ENCODE measurements around the gene DNAJB1. TPM values are rescaled to one million over a fixed set of nuclear protein-coding genes. Genes with fewer than 3 reads are reported as not detected.
A peak's percentile ranks its signal among the peaks of the same experiment; 100 is the strongest.

The DNAJB1 gene
- total and polyA plus RNA-seq, 2 of the 13 experiments (the other 11 are each of a cell fraction or from before 2014, with no cell fraction given): 87.5 to 97.3 TPM

- TF ChIP-seq USF2 (IDR thresholded peaks at IDR 0.05; ENCODE audit: low read depth, low read length) (no peak), USF2 (CRISPR knock-in tag; IDR thresholded peaks at IDR 0.05; ENCODE audit: borderline replicate concordance) (no peak), GATAD1 (CRISPR knock-in tag; IDR thresholded peaks at IDR 0.05) (no peak), NFAT5 (CRISPR knock-in tag; IDR thresholded peaks at IDR 0.05) (no peak), MTF1 (CRISPR knock-in tag; IDR thresholded peaks at IDR 0.05) (no peak), SETDB1 (CRISPR knock-in tag; IDR thresholded peaks at IDR 0.05; ENCODE audit: borderline replicate concordance) (no peak), ZNF496 (CRISPR knock-in tag; IDR thresholded peaks at IDR 0.05; ENCODE audit: insufficient replicate concordance) (no peak), NR1H2 (CRISPR knock-in tag; IDR thresholded peaks at IDR 0.05; ENCODE audit: borderline replicate concordance, low read depth) (no peak), JUNB (CRISPR knock-in tag; IDR thresholded peaks at IDR 0.05; ENCODE audit: borderline replicate concordance) (no peak), ZFYVE20 (CRISPR knock-in tag; IDR thresholded peaks at IDR 0.05; ENCODE audit: borderline replicate concordance, low read depth) (no peak), TBX3 (IDR thresholded peaks at IDR 0.05; ENCODE audit: borderline replicate concordance) (no peak), SNAPC2 (CRISPR knock-in tag; IDR thresholded peaks at IDR 0.05) (no peak), MXI1 (IDR thresholded peaks at IDR 0.05; ENCODE audit: borderline replicate concordance, low read depth, low read length) (no peak), ZNF547 (CRISPR knock-in tag; IDR thresholded peaks at IDR 0.05) (no peak), ZBTB14 (CRISPR knock-in tag; IDR thresholded peaks at IDR 0.05) (no peak), ZSCAN30 (CRISPR knock-in tag; IDR thresholded peaks at IDR 0.05) (no peak), ATF7 (IDR thresholded peaks at IDR 0.05) (no peak), ATF7 (CRISPR knock-in tag; IDR thresholded peaks at IDR 0.05) (no peak), REL (CRISPR knock-in tag; conservative IDR thresholded peaks at IDR 0.05) (no peak), ZSCAN31 (CRISPR knock-in tag; IDR thresholded peaks at IDR 0.05; ENCODE audit: low read depth) (0 out of 2 replicates have a peak, but pooled peaks have one; percentile 17), MED1 (CRISPR knock-in tag; IDR thresholded peaks at IDR 0.05) (0 out of 2 replicates have a peak, but pooled peaks have one; percentile 15), ZNF337 (CRISPR knock-in tag; IDR thresholded peaks at IDR 0.05; ENCODE audit: borderline replicate concordance, low read depth) (no peak), THAP11 (CRISPR knock-in tag; IDR thresholded peaks at IDR 0.05) (no peak)
Measured at GRCh38 chr19:14516746-14517438, 1.3 kb downstream of the DNAJB1 start (continued).
